ENCODE results near the gene DOCK10. TPM values are rescaled to one million over a fixed set of nuclear protein-coding genes. Genes with fewer than 3 reads are reported as not detected.

The DOCK10 gene
- total and polyA plus RNA-seq, 8 donors: 0.89 to 33.8 (median 3.2) TPM

DNA sequence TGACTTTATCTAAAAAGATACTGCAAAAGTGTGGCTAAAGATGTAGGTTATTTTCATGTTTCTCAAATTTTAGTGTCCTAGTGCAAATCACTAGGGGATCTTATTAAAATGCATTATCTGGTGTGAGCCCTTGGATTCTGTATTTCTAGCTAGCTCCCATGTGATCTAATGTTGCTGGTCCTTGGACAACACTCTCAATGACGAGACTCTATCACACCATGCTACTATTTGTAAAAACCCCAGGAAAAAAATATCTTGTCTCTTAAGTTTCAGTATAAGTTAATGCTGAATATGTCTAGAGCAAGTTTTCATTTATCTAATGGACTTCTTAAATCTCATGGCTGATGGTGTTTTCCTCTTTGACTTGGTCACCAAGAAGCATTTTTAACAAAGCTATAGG is 5.8 kb downstream of the DOCK10 start:
- DNase-seq: no peak
- 90 to 94% (median 93%) methylated on average over 1 of the region's 1 CpG for whole genome bisulfite sequencing, 5 donors
- H3K27me3 ChIP-seq: peaks cover 0 to 8% (median 4%) of the 10 kb centered on the region in 3 donors

DNA sequence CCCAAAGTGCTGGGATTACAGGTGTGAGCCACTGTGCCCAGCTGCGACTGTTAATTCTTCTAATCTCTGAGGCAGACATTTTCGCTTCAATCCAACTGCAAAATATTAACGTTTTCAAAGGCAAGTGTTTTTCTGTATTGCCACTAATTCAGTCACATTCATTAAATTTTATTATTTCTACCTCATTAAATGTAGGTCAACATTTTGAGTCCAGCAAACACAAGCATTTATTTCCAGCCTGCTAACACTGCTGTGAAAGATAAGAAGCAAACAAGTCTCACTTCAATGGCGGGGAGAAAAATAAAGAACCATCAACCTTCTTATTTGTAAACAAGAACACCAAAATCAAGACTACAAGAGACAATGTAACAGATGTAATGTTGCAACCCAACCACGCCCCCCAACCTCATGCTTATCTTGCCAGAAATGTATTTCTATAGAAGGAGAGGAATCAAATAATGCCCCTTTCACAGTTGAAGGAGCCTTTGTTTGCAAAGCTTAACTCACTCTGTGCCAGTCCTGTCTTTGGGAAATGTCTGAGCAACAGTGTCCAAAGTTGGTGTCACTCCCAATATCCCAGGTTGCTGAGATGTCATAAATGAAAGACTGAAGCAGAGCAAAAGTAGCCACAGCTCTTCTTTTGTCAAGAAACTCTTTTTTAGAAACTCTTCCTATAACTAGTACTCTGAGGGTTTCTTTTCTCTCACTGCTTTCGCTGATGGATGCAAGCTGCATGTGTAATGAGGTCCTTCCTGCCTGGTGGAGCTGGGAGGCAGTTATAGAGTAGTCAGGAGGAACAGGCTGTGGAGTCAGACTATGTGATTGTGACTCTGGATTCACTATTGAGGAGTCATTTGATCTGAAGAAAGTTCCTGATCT is 8.6 kb downstream of the DOCK10 start:
- 65 to 82% (median 75%) methylated on average over 6 of the region's 6 CpGs for WGBS, 5 donors
- intact Hi-C loops (cut with DNase I; ENCODE audit: low total_unique reads): no loop called here
- no peak overlapping the region for H3K4me3 ChIP-seq

More for the DNA sequence above, 5.8 kb downstream of the DOCK10 start:
- no peak for TF ChIP-seq POLR2AphosphoS5 (IDR thresholded peaks at IDR 0.05)
- no peak for TF ChIP-seq EP300 (IDR thresholded peaks at IDR 0.05)
- TF ChIP-seq, protein P1, sequence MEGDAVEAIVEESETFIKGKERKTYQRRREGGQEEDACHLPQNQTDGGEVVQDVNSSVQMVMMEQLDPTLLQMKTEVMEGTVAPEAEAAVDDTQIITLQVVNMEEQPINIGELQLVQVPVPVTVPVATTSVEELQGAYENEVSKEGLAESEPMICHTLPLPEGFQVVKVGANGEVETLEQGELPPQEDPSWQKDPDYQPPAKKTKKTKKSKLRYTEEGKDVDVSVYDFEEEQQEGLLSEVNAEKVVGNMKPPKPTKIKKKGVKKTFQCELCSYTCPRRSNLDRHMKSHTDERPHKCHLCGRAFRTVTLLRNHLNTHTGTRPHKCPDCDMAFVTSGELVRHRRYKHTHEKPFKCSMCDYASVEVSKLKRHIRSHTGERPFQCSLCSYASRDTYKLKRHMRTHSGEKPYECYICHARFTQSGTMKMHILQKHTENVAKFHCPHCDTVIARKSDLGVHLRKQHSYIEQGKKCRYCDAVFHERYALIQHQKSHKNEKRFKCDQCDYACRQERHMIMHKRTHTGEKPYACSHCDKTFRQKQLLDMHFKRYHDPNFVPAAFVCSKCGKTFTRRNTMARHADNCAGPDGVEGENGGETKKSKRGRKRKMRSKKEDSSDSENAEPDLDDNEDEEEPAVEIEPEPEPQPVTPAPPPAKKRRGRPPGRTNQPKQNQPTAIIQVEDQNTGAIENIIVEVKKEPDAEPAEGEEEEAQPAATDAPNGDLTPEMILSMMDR (IDR thresholded peaks at IDR 0.05): no peak
- TF ChIP-seq POLR2A (IDR thresholded peaks at IDR 0.05): no peak
- Histone ChIP-seq H3K9me3 (no peaks in the 10 kb centered on the region), H3K27ac (no peak overlapping the region), H3K4me3 (no peak overlapping the region), H3K36me3 (no peaks in the 10 kb centered on the region), H3K4me1 (peaks cover 3 to 9% (median 9%) of the 10 kb centered on the region in 4 donors)
- intact Hi-C loops (cut with DNase I; ENCODE audit: low total_unique reads): no loop called here

DNA sequence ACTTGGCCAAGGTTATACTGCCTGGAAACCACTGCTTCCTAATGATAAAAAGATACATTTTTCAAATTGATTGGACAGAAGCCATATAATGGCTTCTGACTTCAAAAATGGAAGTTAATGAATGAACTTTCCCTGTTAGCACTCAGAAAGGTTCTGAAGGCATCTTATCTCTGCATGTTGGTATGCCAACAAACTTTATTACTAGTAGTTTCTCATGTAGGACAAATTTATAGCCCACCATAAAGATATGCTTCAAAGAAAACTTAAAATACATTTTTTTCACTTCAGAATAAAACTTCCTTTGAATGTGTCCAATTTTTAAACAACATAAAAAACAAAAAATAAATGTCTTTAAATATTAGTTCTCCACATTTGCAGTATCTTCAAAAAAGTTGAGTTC is 10.0 kb downstream of the DOCK10 start:
- no peak for TF ChIP-seq POLR2A (IDR thresholded peaks at IDR 0.05)
- no peak for TF ChIP-seq POLR2AphosphoS5 (IDR thresholded peaks at IDR 0.05)
- TF ChIP-seq, protein P1 (IDR thresholded peaks at IDR 0.05): no peak
- no peak for TF ChIP-seq EP300 (IDR thresholded peaks at IDR 0.05)
- Histone ChIP-seq H3K27me3 (no peaks in the 10 kb centered on the region), H3K9me3 (no peaks in the 10 kb centered on the region), H3K4me1 (no peaks in the 10 kb centered on the region), H3K36me3 (no peaks in the 10 kb centered on the region), H3K4me3 (no peak overlapping the region), H3K27ac (no peak overlapping the region)
- no peak for DNase-seq
- intact Hi-C loops (cut with DNase I; ENCODE audit: low total_unique reads): no loop called here

More for the DNA sequence above, 8.6 kb downstream of the DOCK10 start:
- Histone ChIP-seq H3K27ac (no peak overlapping the region), H3K4me1 (no peaks in the 10 kb centered on the region), H3K27me3 (no peaks in the 10 kb centered on the region), H3K9me3 (no peaks in the 10 kb centered on the region), H3K36me3 (no peaks in the 10 kb centered on the region)
- TF ChIP-seq POLR2AphosphoS5 (IDR thresholded peaks at IDR 0.05) (no peak), POLR2A (IDR thresholded peaks at IDR 0.05) (no peak), EP300 (IDR thresholded peaks at IDR 0.05) (no peak)
- TF ChIP-seq, protein P1 (IDR thresholded peaks at IDR 0.05): no peak
- no peak for DNase-seq

DNA sequence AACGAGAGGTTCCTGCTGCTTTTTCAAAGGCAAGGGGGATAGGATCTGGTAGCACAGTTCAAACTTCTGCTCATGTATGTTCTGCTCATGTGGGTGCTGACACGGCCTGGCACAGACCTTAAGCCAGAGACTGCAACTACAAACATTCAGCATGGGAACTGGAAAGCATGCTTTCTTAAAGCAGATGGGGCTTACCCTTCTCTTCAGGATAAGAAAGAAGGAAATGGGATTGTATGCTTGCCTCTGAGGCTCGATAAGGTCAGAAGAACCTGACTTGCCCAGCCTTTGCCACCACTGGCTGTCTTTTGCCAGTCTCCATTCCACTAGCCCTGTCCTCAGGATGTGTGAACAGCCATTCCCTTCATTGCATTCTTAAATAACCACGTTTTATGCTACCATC is 10.7 kb downstream of the DOCK10 start:
- 72 to 85% (median 76%) methylated on average over 4 of the region's 4 CpGs for WGBS, 5 donors
- Histone ChIP-seq H3K4me3 (no peak overlapping the region), H3K9me3 (no peaks in the 10 kb centered on the region), H3K27ac (no peak overlapping the region), H3K27me3 (no peaks in the 10 kb centered on the region), H3K4me1 (peaks cover 0 to 3% (median 0%) of the 10 kb centered on the region in 4 donors), H3K36me3 (no peaks in the 10 kb centered on the region)
- intact Hi-C loops (cut with DNase I; ENCODE audit: low total_unique reads): no loop called here
- TF ChIP-seq, protein P1 (IDR thresholded peaks at IDR 0.05): no peak
- TF ChIP-seq POLR2A (IDR thresholded peaks at IDR 0.05): no peak
- no peak for TF ChIP-seq EP300 (IDR thresholded peaks at IDR 0.05)
- no peak for TF ChIP-seq POLR2AphosphoS5 (IDR thresholded peaks at IDR 0.05)
- DNase-seq: no peak

Measured in stomach (tissue), 9 donors.